Stimulated activated CD4-positive, alpha-beta T cell treated with anti-CD3 and anti-CD28 coated beads, Interleukin-4, amount 100 ng/mL, for 24 hours (primary cell): ENCODE data around the gene C4B.
"Not testable (repeated sequence)": the region's sequence is repeated elsewhere in the genome, so short reads cannot be mapped to it uniquely, and the experiment has no call there.

Experiments
- DNase-seq: peaks from one replicate; pipeline ENCODE4 v3.0.0-alpha.2; 2020

The C4B gene

DNA sequence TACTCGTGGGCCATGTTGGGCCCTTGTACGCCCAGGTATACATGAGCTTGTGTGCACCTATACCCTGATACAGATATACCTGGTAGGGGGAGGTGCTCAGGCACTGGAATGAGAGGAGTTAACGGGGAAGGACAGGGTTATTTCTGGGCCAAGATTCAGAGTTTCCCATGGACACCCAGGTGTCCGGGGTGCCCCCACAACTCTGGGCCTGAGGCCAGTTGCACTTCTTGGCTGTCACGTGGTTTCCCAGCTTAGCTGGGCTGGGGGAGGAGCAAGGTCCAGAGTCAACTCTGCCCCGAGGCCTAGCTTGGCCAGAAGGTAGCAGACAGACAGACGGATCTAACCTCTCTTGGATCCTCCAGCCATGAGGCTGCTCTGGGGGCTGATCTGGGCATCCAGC, 32.9 kb upstream of the C4B start, which contains the start of gene C4A:
Gene C4A, plus strand, starts transcription at position 314 of the 400 bp plus-strand sequence. Its CDS starts 51 bp downstream, at position 365.
- DNase-seq: not testable (repeated sequence)

DNA sequence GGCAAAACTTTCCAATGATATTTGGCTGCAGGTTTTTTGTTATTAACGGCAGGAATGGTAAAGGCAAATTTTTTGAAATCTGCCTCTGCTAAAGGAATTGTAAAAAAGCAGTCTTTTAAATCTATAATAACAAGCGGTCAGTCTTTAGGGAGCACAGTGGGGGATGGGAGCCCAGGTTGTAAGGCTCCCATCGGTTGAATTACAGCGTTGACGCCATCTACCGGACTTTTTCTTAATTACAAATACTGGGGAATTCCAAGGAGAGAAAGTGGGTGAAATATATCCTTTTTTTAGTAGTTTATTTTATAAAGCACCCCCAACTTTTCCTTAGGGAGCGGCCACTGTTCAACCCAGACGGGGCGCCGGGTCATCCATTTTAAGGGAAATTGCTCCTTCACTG, 25.2 kb upstream of the C4B start:
- DNase-seq: not testable (repeated sequence)

DNA sequence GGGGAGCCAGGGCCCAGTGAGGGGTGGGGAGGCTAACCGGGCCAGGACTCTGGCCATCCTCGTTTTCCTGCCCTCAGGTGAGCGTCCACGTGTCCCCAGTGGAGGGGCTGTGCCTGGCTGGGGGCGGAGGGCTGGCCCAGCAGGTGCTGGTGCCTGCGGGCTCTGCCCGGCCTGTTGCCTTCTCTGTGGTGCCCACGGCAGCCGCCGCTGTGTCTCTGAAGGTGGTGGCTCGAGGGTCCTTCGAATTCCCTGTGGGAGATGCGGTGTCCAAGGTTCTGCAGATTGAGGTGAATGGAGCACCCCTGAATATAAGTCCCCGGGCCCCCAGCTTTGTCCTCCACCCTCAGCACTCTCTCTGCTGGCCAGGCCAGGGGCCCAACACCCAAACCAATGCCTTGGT, 20.2 kb upstream of the C4B start:
- DNase-seq: not testable (repeated sequence)

DNA sequence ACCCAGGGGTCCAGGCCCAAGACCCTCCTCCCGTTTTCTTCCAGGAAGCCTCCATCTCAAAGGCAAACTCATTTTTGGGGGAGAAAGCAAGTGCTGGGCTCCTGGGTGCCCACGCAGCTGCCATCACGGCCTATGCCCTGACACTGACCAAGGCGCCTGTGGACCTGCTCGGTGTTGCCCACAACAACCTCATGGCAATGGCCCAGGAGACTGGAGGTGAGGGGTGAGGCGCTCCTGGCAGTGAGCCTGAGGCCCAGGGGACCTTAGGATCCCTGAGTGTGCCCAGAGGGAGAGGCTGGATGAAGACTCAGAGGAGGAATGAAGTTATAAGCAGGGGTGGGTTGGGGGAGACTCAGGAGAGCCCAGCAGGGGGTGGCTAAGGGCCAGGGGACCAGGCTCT, 18.2 kb upstream of the C4B start:
- DNase-seq: not testable (repeated sequence)

DNA sequence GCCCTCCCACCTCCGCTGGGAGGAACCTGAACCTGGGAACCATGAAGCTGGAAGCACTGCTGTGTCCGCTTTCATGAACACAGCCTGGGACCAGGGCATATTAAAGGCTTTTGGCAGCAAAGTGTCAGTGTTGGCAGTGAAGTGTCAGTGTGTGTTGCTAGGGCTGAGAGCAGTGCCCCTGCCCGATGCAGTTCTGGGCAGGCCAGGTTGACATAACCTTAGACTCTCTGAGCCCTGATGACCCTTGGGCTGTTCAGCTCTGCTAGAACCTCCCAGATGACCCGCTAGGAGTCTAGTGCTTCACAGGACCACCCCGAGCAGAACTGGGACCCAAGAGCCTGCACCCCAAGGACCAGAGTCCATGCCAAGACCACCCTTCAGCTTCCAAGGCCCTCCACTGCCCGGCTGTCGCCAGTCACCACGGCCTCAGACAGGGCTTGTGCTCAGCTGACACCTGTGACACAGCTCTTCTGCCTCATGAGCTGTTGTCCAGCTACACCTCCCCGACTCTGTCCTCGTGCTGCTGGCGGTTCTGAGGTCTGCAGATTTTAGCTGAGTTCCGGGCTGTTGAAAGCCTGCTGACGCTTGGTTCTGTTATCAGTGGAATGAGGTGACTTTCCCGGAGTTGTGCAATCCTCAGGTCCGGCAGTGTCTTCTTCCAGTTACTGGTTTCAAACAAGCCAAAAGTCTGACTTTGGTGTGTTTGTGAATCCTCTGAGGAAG, 11.9 kb upstream of the C4B start:
- not testable (repeated sequence) for DNase-seq

DNA sequence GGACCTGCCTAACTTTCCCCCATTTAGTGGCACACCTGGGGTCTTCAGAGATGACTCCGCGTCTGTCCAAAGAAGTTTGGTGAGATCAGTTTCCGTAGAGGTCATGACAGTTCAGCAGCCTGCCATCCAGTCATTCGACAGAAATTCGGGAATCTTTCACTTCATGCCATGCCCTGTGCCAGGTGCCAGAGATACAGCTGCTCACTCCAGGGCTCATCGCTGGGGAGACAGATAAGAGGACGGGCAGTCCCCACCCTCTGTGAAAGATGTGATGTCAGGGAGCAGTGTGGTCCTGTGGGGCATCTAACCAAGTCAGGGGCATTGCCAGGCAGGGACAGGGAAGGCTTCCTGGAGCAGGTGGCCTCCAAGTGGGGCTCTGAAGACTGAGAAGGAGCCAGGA, 11.3 kb upstream of the C4B start:
- not testable (repeated sequence) for DNase-seq

DNA sequence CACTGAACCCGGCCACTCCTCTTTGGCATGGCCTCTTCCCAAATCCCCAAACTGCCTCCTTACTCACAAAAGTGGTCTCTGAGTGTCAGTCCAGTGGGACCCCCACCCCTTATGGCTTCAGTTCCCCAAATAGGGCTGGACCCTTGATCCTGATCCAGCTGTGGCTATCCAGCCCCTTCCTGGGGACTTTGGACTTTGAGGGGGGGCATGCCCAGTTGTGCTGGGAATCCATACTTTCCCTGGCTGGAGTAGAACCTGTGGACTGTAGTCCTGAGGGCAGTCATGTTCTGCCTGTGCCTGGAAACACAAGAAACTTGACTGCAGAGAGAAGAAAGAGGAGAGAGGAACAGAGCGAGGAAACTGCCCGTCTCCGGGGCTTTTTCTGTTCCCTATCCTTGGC, 10.2 kb upstream of the C4B start:
- DNase-seq: not testable (repeated sequence)

DNA sequence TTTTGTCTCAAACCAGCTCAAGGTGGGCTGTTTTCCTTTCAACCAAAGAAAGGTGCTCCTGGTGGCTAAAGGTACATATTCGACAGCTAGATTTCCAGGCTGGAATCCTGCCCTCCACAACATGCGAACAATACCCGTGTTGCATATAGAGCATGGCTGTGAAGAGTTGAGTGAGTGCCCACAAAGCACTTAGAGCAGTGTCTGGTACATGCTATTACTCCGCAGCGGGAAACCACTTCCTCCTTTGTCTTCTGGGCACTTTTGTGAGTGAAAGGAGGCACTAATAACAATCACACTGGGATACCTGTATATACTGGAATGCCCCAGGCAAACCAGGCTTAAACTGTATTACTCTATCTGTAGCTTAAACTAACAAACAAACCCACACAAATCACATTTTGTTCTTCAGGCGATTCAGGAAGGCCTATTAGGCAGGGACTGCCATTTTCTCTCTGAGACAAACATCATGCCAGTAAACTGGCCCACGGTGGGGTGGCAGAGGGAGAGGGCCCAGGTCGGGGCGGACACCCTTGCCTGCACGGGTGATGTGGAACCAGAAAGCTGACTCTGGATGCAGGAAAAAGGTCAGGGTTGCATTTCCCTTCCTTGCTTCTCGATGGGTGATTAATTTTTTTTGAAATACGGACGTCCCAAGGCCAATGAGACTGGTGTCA, 9.6 kb upstream of the C4B start:
- peak; percentile 2 for DNase-seq

DNA sequence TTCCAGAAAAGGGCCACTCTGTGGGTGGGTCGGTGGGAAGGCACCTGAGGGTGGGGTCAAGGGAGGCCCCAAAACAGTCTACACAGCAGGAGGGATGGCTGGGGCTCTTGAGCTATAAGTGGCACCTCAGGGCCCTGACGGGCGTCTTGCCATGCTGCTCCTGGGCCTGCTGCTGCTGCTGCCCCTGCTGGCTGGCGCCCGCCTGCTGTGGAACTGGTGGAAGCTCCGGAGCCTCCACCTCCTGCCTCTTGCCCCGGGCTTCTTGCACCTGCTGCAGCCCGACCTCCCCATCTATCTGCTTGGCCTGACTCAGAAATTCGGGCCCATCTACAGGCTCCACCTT, 9.1 kb upstream of the C4B start:
- DNase-seq: not testable (repeated sequence)

DNA sequence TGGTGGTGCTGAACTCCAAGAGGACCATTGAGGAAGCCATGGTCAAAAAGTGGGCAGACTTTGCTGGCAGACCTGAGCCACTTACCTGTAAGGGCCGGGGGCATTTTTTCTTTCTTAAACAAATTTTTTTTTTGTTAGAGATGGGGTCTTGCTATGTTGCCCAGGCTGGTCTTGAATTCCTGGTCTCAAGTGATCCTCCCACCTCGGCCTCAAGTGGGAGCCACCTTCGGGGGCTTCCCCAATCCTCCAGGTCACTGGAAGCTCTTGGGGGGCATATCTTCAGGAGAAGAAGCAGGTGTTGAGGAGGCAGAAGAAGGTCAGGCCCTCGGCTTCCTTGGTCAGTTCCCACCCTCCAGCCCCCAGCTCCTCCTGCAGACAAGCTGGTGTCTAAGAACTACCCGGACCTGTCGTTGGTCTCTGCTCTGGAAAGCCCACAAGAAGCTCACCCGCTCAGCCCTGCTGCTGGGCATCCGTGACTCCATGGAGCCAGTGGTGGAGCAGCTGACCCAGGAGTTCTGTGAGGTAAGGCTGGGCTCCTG, 8.5 kb upstream of the C4B start:
- DNase-seq: peak; percentile 1

DNA sequence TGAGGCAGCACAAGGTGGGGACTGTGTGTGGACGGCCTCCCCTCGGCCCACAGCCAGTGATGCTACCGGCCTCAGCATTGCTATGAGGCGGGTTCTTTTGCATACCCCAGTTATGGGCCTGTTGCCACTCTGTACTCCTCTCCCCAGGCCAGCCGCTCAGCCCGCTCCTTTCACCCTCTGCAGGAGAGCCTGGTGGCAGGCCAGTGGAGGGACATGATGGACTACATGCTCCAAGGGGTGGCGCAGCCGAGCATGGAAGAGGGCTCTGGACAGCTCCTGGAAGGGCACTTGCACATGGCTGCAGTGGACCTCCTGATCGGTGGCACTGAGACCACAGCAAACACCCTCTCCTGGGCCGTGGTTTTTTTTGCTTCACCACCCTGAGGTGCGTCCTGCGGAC, 7.5 kb upstream of the C4B start:
- DNase-seq: peak; percentile 2

DNA sequence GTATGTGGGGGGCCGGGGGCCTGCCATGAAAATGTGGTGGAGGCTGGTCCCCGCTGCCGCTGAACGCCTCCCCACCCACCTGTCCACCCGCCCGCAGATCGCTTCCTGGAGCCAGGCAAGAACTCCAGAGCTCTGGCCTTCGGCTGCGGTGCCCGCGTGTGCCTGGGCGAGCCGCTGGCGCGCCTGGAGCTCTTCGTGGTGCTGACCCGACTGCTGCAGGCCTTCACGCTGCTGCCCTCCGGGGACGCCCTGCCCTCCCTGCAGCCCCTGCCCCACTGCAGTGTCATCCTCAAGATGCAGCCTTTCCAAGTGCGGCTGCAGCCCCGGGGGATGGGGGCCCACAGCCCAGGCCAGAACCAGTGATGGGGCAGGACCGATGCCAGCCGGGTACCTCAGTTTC, 6.6 kb upstream of the C4B start:
- not testable (repeated sequence) for DNase-seq

DNA sequence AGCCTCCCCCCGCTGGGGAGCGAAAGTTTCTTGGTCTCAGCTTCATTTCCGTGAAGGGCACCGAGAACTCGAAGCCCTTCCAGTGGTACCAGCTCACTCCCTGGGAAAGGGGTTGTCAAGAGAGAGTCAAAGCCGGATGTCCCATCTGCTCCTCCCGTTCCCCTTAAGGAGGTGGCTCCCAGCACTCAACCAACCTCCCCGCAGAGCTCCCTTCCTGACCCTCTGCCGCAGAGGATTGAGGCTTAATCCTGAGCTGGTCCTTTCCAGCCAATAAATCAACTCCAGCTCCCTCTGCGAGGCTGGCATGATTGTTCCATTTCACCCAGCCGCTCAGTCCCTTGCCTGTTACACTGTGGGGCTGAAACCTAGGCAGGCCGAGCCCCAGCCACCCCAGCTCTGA, 6.0 kb upstream of the C4B start:
- peak; percentile 1 for DNase-seq

DNA sequence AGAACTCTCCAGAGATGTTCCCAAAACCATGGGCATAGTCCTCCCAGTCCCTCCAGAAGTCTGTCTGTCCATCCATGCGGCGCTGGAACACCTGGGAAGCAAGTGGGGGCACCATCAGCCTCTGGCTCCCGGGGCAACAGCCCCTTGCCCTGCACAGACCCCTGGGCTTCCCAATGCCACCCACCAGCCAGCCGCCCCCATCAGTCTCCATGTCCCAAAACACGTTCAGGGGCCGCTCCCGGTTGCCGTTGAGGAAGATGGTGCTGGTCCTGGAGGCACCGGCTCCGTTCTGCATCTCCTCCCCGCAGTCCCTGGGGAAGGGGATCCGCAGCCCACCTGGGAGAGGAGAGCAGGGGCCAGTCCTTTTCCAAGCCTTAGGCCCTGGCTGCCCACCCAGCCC, 5.1 kb upstream of the C4B start:
- DNase-seq: not testable (repeated sequence)

DNA sequence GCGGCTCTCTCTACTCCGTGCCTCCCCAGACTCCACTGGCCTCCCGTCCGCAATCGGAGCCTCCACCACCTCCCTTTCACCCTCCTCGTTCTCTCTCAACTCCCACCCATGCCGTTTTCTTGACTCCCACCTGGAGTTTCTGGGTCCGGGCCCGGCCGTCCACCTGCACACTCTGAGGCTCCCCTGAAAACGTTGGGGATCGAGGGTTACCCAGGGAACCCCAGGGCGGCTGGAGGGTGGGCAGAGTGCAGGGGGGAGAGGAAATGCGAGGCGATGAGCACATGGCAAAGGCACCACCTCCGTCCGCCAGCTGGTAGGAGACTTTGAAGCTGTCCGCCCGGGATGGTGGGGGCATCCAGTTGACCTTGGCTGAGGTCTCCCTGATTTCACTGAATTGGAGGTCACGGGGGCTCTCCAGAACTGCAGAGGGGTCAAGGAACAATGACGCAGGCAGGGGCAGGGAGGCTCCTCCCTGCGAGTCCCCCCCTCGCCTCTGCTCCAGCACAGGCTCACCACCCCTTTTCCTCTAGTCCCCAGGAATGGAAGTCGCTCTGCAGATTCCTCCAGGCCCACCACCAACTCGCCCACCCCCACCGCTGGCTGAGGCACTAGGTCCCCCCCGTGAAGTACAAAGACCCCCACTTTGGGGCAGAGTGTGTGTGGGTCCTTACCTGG, 3.6 kb upstream of the C4B start:
- peak; percentile 2 for DNase-seq

DNA sequence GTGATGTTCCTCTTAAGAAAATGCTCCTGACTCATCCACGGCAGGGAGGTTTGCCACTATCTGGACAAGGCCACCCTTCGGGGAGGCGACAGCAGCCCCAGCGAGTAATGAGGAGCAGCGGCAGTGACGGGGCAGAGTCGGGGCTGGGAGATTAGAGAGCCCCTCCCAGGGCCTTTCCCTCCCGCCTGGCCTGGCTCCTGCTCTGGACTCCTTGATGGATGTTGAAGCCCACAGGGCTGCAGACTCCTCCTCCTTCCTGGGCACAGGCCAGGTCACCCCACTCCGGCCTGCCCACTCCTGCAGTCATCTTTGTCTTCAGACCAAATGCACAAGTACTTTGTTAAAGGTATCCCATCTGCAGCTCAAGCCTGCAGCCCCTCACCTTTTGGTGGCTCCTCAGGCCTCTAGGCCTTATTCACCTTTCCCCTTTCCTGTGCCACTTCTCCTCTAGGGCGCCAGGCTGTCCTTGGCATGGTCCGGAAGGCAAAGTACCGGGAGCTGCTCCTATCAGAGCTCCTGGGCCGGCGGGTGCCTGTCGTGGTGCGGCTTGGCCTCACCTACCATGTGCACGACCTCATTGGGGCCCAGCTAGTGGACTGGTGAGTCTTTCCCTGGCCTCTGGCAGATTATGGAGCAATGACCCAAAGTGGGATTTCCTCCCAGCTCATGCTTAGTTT, 1.5 kb upstream of the C4B start:
- DNase-seq: peak; percentile 3

DNA sequence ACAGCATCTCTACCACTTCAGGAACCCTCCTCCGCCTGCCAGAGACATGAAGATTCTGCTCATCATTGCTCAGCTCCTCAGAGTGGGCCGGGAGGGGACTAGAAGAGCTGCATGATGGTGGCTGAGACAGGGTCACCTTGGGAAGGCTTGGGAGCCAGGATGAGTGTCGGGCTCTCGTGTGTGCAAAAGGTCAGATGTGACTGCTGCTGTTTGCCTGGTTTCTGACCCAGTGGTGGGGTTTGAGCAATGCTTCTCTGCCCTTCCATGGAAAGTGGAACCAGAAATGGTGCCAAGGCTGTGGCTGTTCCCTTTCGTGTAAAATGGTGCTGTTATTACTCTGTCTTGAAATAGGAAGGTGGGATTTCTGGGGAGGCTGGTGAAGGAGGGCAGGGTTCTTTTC, 857 bp upstream of the C4B start:
- not testable (repeated sequence) for DNase-seq

DNA sequence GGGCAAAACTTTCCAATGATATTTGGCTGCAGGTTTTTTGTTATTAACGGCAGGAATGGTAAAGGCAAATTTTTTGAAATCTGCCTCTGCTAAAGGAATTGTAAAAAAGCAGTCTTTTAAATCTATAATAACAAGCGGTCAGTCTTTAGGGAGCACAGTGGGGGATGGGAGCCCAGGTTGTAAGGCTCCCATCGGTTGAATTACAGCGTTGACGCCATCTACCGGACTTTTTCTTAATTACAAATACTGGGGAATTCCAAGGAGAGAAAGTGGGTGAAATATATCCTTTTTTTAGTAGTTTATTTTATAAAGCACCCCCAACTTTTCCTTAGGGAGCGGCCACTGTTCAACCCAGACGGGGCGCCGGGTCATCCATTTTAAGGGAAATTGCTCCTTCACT, 7.5 kb downstream of the C4B start:
- DNase-seq: not testable (repeated sequence)

DNA sequence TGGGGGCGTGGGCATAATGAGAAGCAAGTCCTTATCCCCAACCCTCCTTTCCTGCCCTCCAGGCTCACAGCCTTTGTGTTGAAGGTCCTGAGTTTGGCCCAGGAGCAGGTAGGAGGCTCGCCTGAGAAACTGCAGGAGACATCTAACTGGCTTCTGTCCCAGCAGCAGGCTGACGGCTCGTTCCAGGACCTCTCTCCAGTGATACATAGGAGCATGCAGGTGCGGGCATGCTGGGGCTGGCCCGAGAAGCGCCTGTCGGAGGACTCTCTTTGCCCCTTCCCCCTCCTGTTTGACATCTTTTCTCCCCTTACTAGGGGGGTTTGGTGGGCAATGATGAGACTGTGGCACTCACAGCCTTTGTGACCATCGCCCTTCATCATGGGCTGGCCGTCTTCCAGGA, 14.0 kb downstream of the C4B start:
- DNase-seq: not testable (repeated sequence)

DNA sequence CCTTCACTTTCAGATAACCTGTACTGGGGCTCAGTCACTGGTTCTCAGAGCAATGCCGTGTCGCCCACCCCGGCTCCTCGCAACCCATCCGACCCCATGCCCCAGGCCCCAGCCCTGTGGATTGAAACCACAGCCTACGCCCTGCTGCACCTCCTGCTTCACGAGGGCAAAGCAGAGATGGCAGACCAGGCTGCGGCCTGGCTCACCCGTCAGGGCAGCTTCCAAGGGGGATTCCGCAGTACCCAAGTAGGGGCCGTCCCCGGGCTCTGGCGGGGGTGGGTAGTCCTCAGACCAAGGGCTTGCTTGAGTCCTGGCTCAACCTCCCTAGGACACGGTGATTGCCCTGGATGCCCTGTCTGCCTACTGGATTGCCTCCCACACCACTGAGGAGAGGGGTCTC, 15.0 kb downstream of the C4B start:
- DNase-seq: not testable (repeated sequence)

DNA sequence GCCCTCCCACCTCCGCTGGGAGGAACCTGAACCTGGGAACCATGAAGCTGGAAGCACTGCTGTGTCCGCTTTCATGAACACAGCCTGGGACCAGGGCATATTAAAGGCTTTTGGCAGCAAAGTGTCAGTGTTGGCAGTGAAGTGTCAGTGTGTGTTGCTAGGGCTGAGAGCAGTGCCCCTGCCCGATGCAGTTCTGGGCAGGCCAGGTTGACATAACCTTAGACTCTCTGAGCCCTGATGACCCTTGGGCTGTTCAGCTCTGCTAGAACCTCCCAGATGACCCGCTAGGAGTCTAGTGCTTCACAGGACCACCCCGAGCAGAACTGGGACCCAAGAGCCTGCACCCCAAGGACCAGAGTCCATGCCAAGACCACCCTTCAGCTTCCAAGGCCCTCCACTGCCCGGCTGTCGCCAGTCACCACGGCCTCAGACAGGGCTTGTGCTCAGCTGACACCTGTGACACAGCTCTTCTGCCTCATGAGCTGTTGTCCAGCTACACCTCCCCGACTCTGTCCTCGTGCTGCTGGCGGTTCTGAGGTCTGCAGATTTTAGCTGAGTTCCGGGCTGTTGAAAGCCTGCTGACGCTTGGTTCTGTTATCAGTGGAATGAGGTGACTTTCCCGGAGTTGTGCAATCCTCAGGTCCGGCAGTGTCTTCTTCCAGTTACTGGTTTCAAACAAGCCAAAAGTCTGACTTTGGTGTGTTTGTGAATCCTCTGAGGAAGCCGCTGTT, 20.9 kb downstream of the C4B start:
- not testable (repeated sequence) for DNase-seq

DNA sequence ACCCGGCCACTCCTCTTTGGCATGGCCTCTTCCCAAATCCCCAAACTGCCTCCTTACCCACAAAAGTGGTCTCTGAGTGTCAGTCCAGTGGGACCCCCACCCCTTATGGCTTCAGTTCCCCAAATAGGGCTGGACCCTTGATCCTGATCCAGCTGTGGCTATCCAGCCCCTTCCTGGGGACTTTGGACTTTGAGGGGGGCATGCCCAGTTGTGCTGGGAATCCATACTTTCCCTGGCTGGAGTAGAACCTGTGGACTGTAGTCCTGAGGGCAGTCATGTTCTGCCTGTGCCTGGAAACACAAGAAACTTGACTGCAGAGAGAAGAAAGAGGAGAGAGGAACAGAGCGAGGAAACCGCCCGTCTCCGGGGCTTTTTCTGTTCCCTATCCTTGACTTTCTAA, 22.5 kb downstream of the C4B start:
- DNase-seq: not testable (repeated sequence)
